Suprapubic skin (tissue), 4 donors: ENCODE results near the gene PMEPA1. TPM values are rescaled to one million over a fixed set of nuclear protein-coding genes. Genes with fewer than 3 reads are reported as not detected.
A peak's percentile ranks its signal among the peaks of the same experiment; 100 is the strongest.

Source experiments
- DNase-seq, 2 donors: peaks; one replicate each; pipeline ENCODE4 v3.0.0-alpha.2; 2019; ENCODE audit warnings: low spot score in 2 of 2
- H3K27ac ChIP-seq: fragments of 200-600 bp; sonication (generic); one replicate; pipeline ENCODE4 v1.5.1; 2019
- H3K27me3 ChIP-seq: fragments of 200-600 bp; sonication (generic); one replicate; pipeline ENCODE4 v1.5.1; 2019
- H3K36me3 ChIP-seq: fragments of 200-600 bp; sonication (generic); one replicate; pipeline ENCODE4 v1.5.1; 2019
- H3K4me1 ChIP-seq: fragments of 200-600 bp; sonication (generic); one replicate; pipeline ENCODE4 v1.5.1; 2019
- H3K4me3 ChIP-seq: fragments of 200-600 bp; sonication (generic); one replicate; pipeline ENCODE4 v1.5.1; 2019; ENCODE audit warnings: mild to moderate bottlenecking
- H3K9me3 ChIP-seq: fragments of 200-600 bp; sonication (generic); one replicate; pipeline ENCODE4 v1.5.1; 2019
- EP300 ChIP-seq: sonication (generic); formaldehyde crosslinking; IDR thresholded peaks from one replicate; pipeline ENCODE4 v1.6.1; 2017; ENCODE audit warnings: antibody characterized with exemption
- POLR2A ChIP-seq, 2 donors: fragments of 450-650 bp; IDR thresholded peaks; one replicate each; pipeline ENCODE4 v1.6.1; 2017; ENCODE audit warnings: antibody characterized with exemption in 2 of 2, mild to moderate bottlenecking in 2 of 2, moderate library complexity in 2 of 2
- POLR2AphosphoS5 ChIP-seq, 3 donors: sonication (generic); formaldehyde crosslinking; IDR thresholded peaks; one replicate each; pipeline ENCODE4 v1.6.1; 2017; ENCODE audit warnings: antibody characterized with exemption in 3 of 3
- WGBS: methylation state at CpG from one replicate; pipeline ENCODE4 v1.1.5; 2018; 5-methylcytosine and 5-hydroxymethylcytosine counted together
- total RNA-seq, 4 donors: library from RNA; depleted of rRNA; stranded (reverse); fragments of >200 nt; gene quantifications; one replicate each; pipeline ENCODE4 v1.1.0, GENCODE V29; 2016
- TF ChIP-seq, protein P1 (sequence below), 2 donors: fragments of 200-600 bp in 1 of 2; fragments of 450-650 bp in 1 of 2; sonication (generic) in 1 of 2; IDR thresholded peaks; one replicate each; pipeline ENCODE4 v1.5.1; 2016 to 2019; ENCODE audit warnings: antibody characterized with exemption in 2 of 2, mild to moderate bottlenecking in 1 of 2, moderate library complexity in 1 of 2

PMEPA1 gene
- total RNA-seq, 4 donors from 2014 or later = 9.5 to 20.4 (median 16.2) TPM

DNA sequence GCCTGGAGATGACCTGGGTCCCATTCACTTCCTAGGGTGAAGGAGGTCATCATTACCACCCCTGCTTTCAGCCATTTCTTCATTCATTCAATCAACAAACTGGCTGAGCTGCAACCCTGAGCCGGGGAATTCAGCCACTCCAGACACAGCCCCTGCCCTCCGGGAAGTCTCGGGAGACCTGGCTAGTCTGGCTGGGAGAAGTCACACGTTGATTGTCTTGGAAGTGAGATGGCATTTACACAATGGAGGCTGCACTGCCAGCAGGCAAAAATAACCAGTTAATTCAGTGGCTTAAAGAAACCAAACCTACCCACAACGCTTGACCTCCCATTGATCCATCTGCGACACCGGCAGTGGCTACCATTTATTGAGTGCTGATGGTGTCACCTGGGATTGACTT lies 2.0 kb upstream of the PMEPA1 start:
- H3K27me3 ChIP-seq = no peaks in the 10 kb centered on the region
- peak overlapping the region; percentile 91 for H3K27ac ChIP-seq
- H3K9me3 ChIP-seq = no peaks in the 10 kb centered on the region
- WGBS = 72% methylated on average over 7 of the region's 7 CpGs
- DNase-seq = no peak
- TF ChIP-seq, protein P1, sequence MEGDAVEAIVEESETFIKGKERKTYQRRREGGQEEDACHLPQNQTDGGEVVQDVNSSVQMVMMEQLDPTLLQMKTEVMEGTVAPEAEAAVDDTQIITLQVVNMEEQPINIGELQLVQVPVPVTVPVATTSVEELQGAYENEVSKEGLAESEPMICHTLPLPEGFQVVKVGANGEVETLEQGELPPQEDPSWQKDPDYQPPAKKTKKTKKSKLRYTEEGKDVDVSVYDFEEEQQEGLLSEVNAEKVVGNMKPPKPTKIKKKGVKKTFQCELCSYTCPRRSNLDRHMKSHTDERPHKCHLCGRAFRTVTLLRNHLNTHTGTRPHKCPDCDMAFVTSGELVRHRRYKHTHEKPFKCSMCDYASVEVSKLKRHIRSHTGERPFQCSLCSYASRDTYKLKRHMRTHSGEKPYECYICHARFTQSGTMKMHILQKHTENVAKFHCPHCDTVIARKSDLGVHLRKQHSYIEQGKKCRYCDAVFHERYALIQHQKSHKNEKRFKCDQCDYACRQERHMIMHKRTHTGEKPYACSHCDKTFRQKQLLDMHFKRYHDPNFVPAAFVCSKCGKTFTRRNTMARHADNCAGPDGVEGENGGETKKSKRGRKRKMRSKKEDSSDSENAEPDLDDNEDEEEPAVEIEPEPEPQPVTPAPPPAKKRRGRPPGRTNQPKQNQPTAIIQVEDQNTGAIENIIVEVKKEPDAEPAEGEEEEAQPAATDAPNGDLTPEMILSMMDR (IDR thresholded peaks at IDR 0.05) = no peak
- TF ChIP-seq POLR2AphosphoS5 (IDR thresholded peaks at IDR 0.05) = no peak
- TF ChIP-seq EP300 = no peak
- no peak for TF ChIP-seq POLR2A (IDR thresholded peaks at IDR 0.05)
- no peak overlapping the region for H3K4me3 ChIP-seq
- no peaks in the 10 kb centered on the region for H3K36me3 ChIP-seq
- peaks cover 70% of the 10 kb centered on the region for H3K4me1 ChIP-seq

DNA sequence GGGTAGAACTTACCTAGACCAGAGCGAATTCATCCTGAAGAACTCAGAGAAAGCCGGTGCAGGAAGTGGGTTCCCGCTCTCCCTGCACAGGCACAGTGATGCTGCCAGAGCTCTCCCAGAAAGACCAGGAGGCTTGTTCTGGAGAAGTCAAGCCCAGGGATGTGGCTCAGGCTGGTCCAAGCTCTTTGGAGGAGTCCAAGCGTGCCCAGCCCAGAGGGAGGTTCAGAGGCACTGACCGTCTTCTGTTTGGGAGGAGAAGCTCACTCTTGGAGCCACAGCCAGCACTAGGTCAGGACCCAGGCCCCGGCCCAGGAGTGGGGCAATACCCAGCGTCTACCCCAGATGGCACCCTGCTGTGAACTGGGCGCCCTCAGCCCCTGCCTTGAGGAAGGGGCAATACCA lies 1.5 kb upstream of the PMEPA1 start:
- peak overlapping the region; percentile 91 for H3K27ac ChIP-seq
- no peaks in the 10 kb centered on the region for H3K9me3 ChIP-seq
- peak overlapping the region; percentile 66 for H3K4me3 ChIP-seq
- TF ChIP-seq, protein P1 (IDR thresholded peaks at IDR 0.05) = no peak
- TF ChIP-seq EP300 (no peak), POLR2AphosphoS5 (IDR thresholded peaks at IDR 0.05) (no peak), POLR2A (IDR thresholded peaks at IDR 0.05) (no peak)
- no peak for DNase-seq
- no peaks in the 10 kb centered on the region for H3K36me3 ChIP-seq
- H3K4me1 ChIP-seq = peaks cover 68% of the 10 kb centered on the region
- no peaks in the 10 kb centered on the region for H3K27me3 ChIP-seq
- WGBS = 44% methylated on average over 3 of the region's 8 CpGs

DNA sequence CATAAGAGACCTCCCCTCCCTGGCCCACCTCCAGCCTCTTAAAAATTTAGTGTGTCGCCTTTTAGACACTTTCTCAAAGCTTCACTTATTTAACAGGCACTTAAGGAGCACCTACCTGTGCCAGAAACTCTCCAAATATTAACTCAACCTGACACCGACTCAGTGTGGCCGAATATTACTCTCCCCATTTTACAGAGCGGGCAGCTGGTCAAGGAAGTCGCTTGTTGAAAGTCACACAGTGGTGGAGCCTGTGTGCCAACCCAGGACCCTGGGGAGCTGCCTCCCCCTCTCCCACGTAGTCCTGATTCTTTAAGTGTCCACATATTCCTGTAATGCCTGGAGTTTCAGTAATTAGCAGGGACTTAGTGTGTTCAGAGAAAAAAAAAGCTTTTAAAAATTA lies 1.0 kb upstream of the PMEPA1 start:
- peaks cover 67% of the 10 kb centered on the region for H3K4me1 ChIP-seq
- peak overlapping the region; percentile 66 for H3K4me3 ChIP-seq
- DNase-seq = no peak
- H3K27me3 ChIP-seq = no peaks in the 10 kb centered on the region
- peak overlapping the region; percentile 91 for H3K27ac ChIP-seq
- TF ChIP-seq POLR2AphosphoS5 (IDR thresholded peaks at IDR 0.05) = no peak
- no peak for TF ChIP-seq EP300
- TF ChIP-seq, protein P1 (IDR thresholded peaks at IDR 0.05) = no peak
- no peak for TF ChIP-seq POLR2A (IDR thresholded peaks at IDR 0.05)
- no peaks in the 10 kb centered on the region for H3K9me3 ChIP-seq
- no peaks in the 10 kb centered on the region for H3K36me3 ChIP-seq
- WGBS = 22% methylated on average over 6 of the region's 6 CpGs

DNA sequence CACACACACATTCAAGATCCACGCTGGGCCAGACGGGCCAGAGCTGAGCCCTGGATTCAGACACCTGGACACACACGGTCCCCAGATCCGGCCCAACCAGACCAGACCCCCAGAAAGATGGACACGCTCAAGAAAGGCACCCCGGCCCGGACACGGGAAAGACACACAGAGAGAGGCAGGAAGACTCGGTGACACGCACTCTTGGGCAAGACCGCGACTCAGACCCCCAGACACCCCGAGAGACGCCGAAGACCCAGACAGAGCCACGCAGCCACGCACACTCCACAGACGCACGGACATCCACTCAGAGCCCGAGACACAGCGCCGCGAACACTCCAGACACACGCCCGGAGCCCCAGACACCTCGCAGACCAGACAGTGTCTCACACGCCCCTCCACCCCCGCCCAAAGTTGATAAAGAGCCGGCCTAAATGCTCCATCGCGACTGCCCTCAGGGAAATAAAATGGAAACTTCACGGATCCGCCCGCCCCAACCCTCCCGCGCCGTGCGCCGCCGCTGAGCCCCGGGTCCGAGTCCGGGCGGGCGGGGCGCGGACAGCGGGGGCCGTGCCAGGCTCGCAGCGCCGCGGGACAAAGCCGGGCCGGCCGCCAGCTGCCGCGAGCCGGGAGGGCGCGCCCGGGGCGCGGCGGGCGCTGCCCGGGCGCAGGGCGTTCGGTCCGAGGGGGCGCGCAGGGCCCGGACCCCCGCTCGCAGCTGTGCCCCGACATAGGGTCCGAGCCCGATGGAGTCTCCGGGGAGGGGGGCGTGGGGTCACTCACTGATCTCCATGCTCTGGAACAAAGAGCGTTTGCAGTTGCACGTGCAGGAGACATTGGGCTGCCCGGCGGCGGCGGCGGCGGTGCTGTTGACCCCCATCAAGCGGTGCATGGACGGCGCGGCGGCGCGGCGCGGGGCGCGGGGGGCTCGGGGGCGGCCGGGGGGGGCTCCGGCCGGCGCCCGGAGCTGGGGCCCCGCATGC lies 831 bp downstream of the PMEPA1 start:
- Histone ChIP-seq H3K4me1 (peaks cover 66% of the 10 kb centered on the region), H3K9me3 (no peaks in the 10 kb centered on the region), H3K4me3 (peak overlapping the region; percentile 66), H3K36me3 (no peaks in the 10 kb centered on the region), H3K27ac (peak overlapping the region; percentile 91), H3K27me3 (no peaks in the 10 kb centered on the region)
- no peak for DNase-seq
- WGBS = 10% methylated on average over 13 of the region's 108 CpGs
- no peak for TF ChIP-seq EP300
- TF ChIP-seq POLR2A (IDR thresholded peaks at IDR 0.05) = no peak
- TF ChIP-seq POLR2AphosphoS5 (IDR thresholded peaks at IDR 0.05) = no peak
- TF ChIP-seq, protein P1 (IDR thresholded peaks at IDR 0.05) = no peak
